GM12874 (cell line): ENCODE measurements around the gene TUBD1.

Source experiments
- CTCF ChIP-seq: IDR thresholded peaks from 2 replicates; pipeline ENCODE4 v1.5.1; 2011; ENCODE audit warnings: low read depth, mild to moderate bottlenecking, control low read depth, low read length, moderate library complexity; ENCODE audit not compliant: insufficient read depth

Gene TUBD1

GRCh38 chr17:59830007-59830630 lies 62.6 kb downstream of the TUBD1 start:
- TF ChIP-seq CTCF, result no peak

DNA sequence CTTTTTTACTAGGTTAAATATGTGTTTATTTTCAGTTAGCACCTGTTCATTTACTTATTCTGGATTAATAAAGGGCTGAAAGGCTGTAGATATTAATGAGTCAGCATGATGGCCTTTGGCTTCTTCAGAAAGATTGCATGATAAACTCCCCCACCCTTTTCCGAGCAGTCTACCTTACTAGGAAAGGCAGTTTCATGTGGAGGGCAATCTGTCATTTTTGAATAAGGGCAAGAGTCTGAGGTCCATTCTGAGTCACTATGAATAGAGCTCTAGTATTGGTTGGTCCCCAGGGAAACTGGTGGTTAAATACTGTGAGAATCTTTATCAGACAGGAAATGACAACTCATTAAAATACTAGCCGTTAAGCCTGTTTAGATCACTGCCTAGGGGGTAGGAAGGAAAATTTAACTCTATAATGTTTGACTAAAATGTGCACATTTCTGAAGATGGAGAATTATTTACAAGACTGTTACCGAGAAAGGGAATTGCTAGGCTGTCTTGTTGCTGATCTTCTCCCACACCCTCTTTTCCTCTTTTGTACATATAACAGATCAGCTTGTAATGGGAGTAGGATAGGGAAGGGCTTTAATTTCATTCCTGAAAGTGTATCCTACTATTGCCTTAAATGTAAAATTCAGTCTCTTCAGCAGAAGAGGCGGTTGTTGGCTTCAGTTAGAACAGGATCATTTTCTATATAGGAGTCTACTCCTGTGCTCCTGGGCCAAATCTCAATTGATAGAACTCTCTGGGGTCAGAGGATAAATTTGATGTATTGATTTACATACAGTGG lies 63.3 kb downstream of the TUBD1 start:
- TF ChIP-seq CTCF, result no peak

- no peak for TF ChIP-seq CTCF
These were observed 64.3 kb downstream of the TUBD1 start for GRCh38 chr17:59828478-59828760.

- TF ChIP-seq CTCF, result no peak
These were observed 64.8 kb downstream of the TUBD1 start for GRCh38 chr17:59827721-59828477.

DNA sequence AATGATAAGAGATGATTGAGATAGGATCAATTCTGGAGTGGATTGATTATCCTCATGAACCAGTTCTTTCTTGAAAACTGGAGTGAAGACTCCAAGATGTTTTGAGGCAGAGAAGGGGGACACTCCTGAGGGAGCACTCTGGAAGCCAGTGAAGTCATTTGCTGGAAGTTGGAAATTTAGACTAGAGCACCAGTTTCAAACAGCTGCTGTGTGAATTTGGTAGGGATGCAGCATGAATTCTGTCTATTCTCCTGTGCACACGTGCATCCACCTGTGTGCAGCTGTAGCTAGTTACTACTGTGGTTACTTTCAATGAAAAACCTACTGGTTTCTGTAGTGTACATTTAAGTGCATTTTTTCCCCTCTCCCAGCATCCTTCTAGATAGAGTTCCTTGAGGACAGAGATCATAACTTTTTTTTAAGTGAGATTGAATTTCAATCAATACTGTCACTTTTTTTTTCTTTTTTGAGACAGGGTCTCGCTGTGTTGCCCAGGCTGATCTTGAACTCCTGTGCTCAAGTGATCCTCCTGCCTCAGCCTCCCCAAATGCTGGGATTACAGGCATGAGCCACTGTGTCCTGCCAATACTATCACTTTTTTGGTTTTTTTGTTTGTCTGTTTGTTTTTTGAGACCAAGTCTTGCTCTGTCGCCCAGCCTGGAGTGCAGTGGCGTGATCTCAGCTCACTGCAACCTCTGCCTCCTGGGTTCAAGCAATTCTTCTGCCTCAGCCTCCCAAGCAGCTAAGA lies 65.9 kb downstream of the TUBD1 start:
- no peak for TF ChIP-seq CTCF

DNA sequence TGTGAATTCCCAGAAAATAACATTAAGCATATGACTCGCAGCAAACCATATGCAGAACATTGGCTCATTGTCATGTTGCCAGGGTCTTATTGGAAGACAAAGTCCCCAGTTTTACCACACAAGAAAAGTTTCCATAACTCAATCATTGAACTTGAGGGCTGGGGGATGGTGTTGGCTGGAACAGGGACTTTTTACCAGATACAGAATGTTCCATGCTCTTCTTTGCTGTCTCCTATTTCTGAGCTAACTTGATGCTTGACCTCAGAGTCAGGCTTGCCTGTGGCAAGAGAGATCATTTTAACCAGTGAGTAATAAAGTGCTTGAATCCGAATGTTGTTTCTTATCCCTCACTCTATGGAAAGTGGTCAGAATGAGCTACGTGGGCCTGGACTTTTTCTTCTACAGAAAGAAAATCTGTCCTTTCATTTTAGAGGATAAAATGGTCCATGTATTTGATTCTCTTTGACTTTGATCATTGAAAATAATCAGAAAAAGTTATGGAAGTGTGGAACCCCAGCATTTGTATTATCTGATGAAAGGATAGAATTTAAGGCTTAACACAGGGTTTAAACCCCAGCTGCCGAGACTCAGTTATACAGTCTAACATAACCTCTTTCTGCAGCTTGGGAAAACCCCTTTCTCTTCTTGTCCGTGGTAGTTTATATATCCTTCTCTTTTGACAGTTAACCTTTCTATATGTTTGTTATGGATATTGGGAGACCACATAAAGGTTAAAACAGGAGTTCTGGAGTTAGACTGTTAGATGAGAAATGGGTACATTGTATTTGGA lies 67.0 kb downstream of the TUBD1 start:
- no peak for TF ChIP-seq CTCF

GRCh38 chr17:59815965-59816364 lies 76.8 kb downstream of the TUBD1 start:
- TF ChIP-seq CTCF, result no peak
